ENCODE results near the gene SPINK5.

Gene SPINK5

GRCh38 chr5:148075529-148075928 is 11.7 kb downstream of the SPINK5 start:
- H3K4me3 ChIP-seq (replicated peaks; ENCODE audit: low read depth, low read length): no peak overlapping the region
- TF ChIP-seq CTCF (IDR thresholded peaks at IDR 0.05; ENCODE audit: low read depth, low read length, missing control alignments): no peak
- no peak for DNase-seq (ENCODE audit: extremely low read depth, low read depth)

GRCh38 chr5:148083203-148083602 is 19.4 kb downstream of the SPINK5 start:
- H3K4me3 ChIP-seq (replicated peaks; ENCODE audit: low read depth, low read length): no peak overlapping the region
- TF ChIP-seq CTCF (IDR thresholded peaks at IDR 0.05; ENCODE audit: low read depth, low read length, missing control alignments): no peak
- no peak for DNase-seq (ENCODE audit: extremely low read depth, low read depth)

- H3K4me3 ChIP-seq (replicated peaks; ENCODE audit: low read depth, low read length): no peak overlapping the region
- no peak for TF ChIP-seq CTCF (IDR thresholded peaks at IDR 0.05; ENCODE audit: low read depth, low read length, missing control alignments)
- DNase-seq (ENCODE audit: extremely low read depth, low read depth): no peak
Measured at GRCh38 chr5:148084269-148084668, 20.5 kb downstream of the SPINK5 start.

- no peak overlapping the region for H3K4me3 ChIP-seq (replicated peaks; ENCODE audit: low read depth, low read length)
- no peak for DNase-seq (ENCODE audit: extremely low read depth, low read depth)
- no peak for TF ChIP-seq CTCF (IDR thresholded peaks at IDR 0.05; ENCODE audit: low read depth, low read length, missing control alignments)
Measured at GRCh38 chr5:148085310-148085709, 21.5 kb downstream of the SPINK5 start.

GRCh38 chr5:148085977-148086705 is 22.4 kb downstream of the SPINK5 start:
- no peak for TF ChIP-seq CTCF (IDR thresholded peaks at IDR 0.05; ENCODE audit: low read depth, low read length, missing control alignments)
- no peak overlapping the region for H3K4me3 ChIP-seq (replicated peaks; ENCODE audit: low read depth, low read length)
- no peak for DNase-seq (ENCODE audit: extremely low read depth, low read depth)

- TF ChIP-seq CTCF (IDR thresholded peaks at IDR 0.05; ENCODE audit: low read depth, low read length, missing control alignments): no peak
- no peak for DNase-seq (ENCODE audit: extremely low read depth, low read depth)
- no peak overlapping the region for H3K4me3 ChIP-seq (replicated peaks; ENCODE audit: low read depth, low read length)
Measured at GRCh38 chr5:148090146-148090772, 26.5 kb downstream of the SPINK5 start.
